ENCODE results near the gene SORCS2.

- no peak for TF ChIP-seq CTCF (IDR thresholded peaks at IDR 0.05; ENCODE audit: poor library complexity, severe bottlenecking)
- no peak for TF ChIP-seq SMC3 (conservative IDR thresholded peaks at IDR 0.05; ENCODE audit: poor library complexity)
- no peak for TF ChIP-seq RAD21 (conservative IDR thresholded peaks at IDR 0.05)
- no peak for TF ChIP-seq EP300 (conservative IDR thresholded peaks at IDR 0.05; ENCODE audit: poor library complexity, severe bottlenecking)
Observed at GRCh38 chr4:7470522-7471128, 278.3 kb downstream of the SORCS2 start.

Data from neural cell (in vitro differentiated cells).